ENCODE data around the gene NSG2.
"Not testable (repeated sequence)": the region's sequence is repeated elsewhere in the genome, so short reads cannot be mapped to it uniquely, and the experiment has no call there.

Gene NSG2

GRCh38 chr5:174063082-174063756 is 17.7 kb downstream of the NSG2 start:
- no peak for DNase-seq

DNA sequence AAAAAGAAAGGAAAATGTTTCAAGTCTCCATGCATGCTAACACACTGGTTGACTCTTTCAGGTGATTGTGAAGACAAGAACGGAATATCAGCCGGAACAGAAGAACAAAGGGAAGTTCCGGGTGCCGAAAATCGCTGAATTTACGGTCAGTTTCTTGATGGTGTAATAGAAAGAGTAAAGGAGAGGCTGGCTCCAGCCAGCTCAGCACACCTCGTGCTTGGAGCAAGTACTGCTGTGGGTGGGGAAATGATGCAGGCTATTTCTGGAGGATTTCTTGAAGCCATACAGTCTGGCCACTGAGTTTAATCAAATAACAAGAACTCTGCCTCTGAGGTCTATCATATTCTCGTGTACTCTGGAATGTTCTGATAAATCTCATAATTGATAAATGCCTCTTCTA is 18.7 kb downstream of the NSG2 start:
- DNase-seq = no peak

DNA sequence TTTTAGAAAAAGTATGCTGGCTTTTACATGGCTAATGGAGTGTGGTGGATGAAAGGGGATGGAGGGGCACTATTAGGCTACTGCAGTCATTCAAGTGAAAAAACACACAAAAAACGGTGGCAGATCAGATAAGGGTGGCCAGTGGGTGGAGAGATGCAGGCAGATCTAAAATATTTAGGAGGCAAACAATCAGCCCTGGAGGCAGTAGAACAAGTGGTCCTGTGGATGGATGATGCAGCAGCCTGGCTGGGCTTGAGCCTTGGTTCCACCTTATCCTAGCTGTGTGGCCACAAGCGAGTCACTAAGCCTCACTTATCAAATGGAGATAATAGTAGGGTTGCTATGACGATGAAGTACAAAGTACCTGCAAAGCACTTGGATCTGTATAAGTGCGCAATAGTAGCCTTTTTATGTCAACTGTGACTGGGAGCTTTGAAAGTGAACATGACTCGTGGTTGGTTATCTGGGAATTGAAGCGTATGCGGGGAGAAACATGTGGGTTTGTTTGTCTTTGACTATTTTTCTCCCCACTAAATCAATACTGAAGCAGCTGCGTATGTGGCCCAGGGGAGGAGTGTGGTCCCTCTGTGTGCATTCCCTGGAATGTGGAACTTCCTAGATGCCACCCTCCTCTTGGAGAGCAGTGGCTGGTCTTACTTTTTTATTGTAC is 20.2 kb downstream of the NSG2 start:
- no peak for DNase-seq

GRCh38 chr5:174067499-174067898 is 22.0 kb downstream of the NSG2 start:
- DNase-seq = no peak

GRCh38 chr5:174071484-174071883 is 26.0 kb downstream of the NSG2 start:
- DNase-seq = no peak

DNA sequence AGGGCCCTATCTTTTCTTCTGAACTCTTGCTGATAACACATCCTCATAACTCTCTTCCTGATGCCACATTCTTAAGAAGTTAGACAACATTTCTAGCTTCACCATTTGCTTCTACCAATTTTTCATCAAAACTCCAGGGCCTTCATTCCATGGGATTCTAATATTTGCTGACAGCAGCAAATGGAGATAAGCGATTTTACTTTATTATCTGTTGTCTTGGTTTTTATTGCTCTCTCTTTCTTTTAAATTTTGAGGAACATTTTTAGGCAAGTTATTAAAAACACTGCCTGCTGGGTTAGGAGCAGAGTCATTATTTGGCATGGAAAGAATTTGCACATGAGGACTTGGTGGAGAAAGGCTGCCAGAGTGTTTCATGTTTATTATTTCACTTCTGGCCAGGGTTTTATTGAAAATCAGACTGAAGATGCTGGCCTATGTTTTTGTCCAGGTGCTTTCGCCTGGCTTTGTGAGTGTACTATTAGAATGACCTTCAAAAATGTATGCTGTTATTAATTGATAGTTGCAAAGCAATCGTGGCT is 27.7 kb downstream of the NSG2 start:
- DNase-seq = no peak

GRCh38 chr5:174074369-174074768 is 28.9 kb downstream of the NSG2 start:
- no peak for DNase-seq

DNA sequence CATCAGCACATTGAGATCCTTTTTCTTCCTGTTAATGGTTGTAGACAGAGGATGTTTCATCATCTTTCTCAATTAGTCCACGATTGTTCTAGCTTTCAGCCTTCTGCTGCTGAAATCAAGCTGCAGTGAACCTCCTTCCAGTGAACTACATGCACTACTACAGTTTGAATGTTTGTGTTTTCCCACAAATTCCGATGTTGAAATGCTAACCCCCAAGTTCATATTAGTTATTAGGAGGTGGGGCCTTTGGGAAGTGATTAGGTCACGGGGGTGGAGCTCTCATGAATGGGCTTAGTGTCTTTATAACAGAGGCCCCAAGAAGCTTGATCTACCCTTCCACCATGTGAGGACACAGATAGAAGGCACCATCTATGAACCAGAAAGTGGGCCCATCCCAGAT is 32.9 kb downstream of the NSG2 start:
- no peak for DNase-seq

DNA sequence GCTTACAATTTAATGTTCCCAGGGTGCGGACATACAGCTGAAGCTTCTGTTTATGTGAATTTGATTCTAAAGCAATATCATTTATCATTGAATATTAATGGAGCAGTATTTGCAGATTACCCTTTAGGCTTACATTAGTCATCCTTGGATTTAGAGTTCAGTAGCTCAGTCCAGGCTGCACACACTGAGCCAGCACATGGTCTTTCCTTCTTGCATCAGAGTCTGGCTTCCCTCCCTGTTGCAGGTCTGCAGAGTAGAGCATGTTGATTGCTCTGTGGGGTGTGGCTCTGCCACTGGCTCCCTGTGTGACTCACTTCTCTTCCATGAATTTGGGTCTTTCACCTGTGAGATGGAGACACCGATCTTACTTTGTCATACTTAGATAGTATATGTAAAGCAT is 36.8 kb downstream of the NSG2 start:
- DNase-seq = no peak

DNA sequence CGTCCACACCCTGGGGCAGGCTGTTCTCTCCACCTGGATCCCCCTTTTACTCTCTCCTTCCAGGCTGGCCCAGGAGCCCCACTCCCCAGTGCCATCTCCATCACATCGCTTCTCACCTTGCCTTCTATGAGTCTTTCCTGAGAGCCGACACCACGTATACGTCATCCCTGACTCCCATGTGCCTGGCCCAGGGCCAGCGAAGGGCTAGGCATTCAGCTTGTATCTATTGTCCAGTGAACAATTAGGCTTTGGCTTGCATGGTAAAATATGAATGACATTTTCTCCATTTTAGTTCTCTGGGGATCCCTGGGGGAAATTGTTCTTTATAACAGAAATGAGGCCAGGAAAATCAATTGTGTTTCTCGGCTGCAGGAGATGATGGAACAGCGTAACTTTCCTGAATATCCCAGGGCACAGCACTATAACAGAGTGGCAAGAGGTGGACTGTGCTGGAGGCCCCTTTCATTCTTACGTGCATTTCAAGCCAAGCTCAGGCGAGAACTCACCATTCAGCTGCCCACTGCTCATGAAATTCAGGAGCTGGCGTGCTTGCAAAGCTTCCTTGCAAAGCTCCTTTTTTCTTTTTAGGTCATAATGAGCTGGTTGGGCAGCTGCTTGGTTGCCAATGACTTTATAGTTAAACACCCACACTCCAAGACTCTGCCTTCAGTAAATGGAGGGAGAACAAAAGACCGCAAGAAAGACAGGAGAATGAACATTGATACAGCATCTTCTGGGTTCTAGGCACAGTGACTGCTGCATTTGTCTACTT is 37.7 kb downstream of the NSG2 start:
- no peak for DNase-seq

DNA sequence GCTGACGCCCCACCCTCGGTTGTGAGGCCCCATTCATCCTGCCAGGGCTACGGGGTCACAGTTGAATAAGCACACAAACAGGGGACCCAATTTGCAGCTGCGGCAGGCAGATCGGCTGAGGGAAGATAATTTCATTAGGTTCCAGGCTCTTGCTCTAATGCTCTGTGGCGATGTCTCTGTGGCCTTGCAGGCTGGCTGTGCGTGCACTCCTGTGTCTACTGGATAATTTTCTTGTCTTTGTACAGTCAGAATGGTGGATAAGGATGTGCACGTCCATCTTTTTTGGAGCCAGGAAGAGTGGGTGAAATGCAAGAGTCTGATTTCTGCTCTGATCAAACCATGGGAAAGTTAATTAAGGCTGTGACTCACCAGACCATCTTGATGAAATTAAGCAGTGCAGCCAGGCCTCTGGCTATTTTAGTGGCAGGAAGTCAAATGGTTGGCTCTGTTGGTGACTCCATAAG is 39.2 kb downstream of the NSG2 start:
- no peak for DNase-seq

- DNase-seq = no peak
Measured at GRCh38 chr5:174086751-174087150, 41.2 kb downstream of the NSG2 start.

DNA sequence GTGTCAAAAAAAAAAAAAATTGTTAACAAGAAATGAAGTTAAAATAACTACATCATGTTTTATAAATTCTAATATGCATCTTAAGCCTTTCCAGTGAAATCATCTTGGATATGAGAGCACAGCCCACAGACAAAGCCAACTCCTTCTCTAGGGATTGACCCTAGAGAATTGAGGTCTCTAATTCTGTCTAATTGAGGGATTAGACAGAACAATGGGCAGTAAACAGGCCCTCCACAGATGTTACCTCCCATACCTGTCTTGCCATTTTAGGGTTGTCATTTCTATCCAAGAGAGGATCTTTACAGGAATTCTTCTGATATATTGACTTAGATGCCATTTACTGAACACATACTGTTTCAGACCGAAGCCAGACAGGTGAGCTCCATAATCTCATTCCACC is 42.3 kb downstream of the NSG2 start:
- no peak for DNase-seq

- no peak for DNase-seq
Measured at GRCh38 chr5:174090129-174090528, 44.6 kb downstream of the NSG2 start.

DNA sequence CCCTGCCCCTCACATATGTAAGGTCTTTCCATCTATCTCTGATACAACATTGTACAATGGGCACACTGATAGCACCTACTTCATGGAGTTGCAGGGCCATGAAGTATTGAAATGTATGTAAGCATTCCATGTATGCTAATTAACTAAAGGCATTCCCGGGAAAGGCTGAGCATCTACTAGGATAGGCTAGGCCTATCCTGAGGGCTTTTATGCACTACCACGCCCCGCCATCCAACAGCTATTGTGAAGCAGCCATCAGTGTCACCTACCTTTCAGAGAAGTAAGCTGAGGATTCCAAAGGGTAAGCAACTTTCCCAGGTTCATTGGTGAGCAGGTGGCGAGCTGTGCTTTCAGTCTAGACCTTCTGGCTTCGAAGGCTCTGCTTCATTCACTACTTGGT is 47.6 kb downstream of the NSG2 start:
- DNase-seq = no peak

GRCh38 chr5:174094857-174095606 is 49.5 kb downstream of the NSG2 start:
- no peak for DNase-seq

- no peak for DNase-seq
Measured at GRCh38 chr5:174096619-174097018, 51.1 kb downstream of the NSG2 start.

GRCh38 chr5:174097486-174098185 is 52.1 kb downstream of the NSG2 start:
- no peak for DNase-seq

- no peak for DNase-seq
Measured at GRCh38 chr5:174098694-174099093, 53.2 kb downstream of the NSG2 start.

- DNase-seq = no peak
Measured at GRCh38 chr5:174100490-174100889, 55.0 kb downstream of the NSG2 start.

GRCh38 chr5:174101195-174101730 is 55.8 kb downstream of the NSG2 start:
- no peak for DNase-seq

- DNase-seq = not testable (repeated sequence)
Measured at GRCh38 chr5:174102574-174102973, 57.1 kb downstream of the NSG2 start.
